ENCODE results near the gene GGACT. TPM values are rescaled to one million over a fixed set of nuclear protein-coding genes. Genes with fewer than 3 reads are reported as not detected.

The GGACT gene
- total and polyA plus RNA-seq, 2 experiments from 2014 or later, result 0.24 to 1.0 TPM

DNA sequence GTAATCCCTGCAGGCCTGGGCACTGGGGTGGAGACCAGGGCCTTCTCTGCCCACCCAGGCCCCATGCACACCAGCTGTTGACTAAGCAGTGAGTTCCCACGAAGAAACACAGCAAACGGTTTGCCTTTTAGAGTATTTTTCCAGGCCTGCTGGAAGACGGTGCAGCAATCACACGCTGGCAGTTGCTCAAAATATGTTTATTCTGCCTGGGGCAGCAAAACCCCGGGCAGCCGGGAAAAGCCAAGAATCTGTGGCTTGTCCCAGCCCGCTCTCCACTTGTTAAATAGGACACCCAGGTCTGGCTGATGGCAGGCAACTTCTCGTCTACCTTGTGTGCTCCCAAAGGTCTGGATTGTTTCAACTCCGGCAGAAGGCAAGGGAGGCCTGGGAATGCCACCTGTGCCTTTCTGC, 40.8 kb downstream of the GGACT start (continued):
- TF ChIP-seq ZNF331 (CRISPR knock-in tag; IDR thresholded peaks at IDR 0.05; ENCODE audit: low read depth) (no peak), NANOG (IDR thresholded peaks at IDR 0.05; ENCODE audit: borderline replicate concordance) (no peak), CREB1 (CRISPR knock-in tag; IDR thresholded peaks at IDR 0.05; ENCODE audit: low read depth) (no peak)
- TF ChIP-seq, protein P1, sequence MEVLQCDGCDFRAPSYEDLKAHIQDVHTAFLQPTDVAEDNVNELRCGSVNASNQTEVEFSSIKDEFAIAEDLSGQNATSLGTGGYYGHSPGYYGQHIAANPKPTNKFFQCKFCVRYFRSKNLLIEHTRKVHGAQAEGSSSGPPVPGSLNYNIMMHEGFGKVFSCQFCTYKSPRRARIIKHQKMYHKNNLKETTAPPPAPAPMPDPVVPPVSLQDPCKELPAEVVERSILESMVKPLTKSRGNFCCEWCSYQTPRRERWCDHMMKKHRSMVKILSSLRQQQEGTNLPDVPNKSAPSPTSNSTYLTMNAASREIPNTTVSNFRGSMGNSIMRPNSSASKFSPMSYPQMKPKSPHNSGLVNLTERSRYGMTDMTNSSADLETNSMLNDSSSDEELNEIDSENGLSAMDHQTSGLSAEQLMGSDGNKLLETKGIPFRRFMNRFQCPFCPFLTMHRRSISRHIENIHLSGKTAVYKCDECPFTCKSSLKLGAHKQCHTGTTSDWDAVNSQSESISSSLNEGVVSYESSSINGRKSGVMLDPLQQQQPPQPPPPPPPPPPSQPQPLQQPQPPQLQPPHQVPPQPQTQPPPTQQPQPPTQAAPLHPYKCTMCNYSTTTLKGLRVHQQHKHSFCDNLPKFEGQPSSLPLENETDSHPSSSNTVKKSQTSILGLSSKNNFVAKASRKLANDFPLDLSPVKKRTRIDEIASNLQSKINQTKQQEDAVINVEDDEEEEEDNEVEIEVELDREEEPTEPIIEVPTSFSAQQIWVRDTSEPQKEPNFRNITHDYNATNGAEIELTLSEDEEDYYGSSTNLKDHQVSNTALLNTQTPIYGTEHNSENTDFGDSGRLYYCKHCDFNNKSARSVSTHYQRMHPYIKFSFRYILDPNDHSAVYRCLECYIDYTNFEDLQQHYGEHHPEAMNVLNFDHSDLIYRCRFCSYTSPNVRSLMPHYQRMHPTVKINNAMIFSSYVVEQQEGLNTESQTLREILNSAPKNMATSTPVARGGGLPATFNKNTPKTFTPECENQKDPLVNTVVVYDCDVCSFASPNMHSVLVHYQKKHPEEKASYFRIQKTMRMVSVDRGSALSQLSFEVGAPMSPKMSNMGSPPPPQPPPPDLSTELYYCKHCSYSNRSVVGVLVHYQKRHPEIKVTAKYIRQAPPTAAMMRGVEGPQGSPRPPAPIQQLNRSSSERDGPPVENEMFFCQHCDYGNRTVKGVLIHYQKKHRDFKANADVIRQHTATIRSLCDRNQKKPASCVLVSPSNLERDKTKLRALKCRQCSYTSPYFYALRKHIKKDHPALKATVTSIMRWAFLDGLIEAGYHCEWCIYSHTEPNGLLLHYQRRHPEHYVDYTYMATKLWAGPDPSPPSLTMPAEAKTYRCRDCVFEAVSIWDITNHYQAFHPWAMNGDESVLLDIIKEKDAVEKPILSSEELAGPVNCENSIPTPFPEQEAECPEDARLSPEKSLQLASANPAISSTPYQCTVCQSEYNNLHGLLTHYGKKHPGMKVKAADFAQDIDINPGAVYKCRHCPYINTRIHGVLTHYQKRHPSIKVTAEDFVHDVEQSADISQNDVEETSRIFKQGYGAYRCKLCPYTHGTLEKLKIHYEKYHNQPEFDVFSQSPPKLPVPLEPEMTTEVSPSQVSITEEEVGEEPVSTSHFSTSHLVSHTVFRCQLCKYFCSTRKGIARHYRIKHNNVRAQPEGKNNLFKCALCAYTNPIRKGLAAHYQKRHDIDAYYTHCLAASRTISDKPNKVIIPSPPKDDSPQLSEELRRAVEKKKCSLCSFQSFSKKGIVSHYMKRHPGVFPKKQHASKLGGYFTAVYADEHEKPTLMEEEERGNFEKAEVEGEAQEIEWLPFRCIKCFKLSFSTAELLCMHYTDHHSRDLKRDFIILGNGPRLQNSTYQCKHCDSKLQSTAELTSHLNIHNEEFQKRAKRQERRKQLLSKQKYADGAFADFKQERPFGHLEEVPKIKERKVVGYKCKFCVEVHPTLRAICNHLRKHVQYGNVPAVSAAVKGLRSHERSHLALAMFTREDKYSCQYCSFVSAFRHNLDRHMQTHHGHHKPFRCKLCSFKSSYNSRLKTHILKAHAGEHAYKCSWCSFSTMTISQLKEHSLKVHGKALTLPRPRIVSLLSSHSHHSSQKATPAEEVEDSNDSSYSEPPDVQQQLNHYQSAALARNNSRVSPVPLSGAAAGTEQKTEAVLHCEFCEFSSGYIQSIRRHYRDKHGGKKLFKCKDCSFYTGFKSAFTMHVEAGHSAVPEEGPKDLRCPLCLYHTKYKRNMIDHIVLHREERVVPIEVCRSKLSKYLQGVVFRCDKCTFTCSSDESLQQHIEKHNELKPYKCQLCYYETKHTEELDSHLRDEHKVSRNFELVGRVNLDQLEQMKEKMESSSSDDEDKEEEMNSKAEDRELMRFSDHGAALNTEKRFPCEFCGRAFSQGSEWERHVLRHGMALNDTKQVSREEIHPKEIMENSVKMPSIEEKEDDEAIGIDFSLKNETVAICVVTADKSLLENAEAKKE (CRISPR knock-in tag; IDR thresholded peaks at IDR 0.05), result no peak

DNA sequence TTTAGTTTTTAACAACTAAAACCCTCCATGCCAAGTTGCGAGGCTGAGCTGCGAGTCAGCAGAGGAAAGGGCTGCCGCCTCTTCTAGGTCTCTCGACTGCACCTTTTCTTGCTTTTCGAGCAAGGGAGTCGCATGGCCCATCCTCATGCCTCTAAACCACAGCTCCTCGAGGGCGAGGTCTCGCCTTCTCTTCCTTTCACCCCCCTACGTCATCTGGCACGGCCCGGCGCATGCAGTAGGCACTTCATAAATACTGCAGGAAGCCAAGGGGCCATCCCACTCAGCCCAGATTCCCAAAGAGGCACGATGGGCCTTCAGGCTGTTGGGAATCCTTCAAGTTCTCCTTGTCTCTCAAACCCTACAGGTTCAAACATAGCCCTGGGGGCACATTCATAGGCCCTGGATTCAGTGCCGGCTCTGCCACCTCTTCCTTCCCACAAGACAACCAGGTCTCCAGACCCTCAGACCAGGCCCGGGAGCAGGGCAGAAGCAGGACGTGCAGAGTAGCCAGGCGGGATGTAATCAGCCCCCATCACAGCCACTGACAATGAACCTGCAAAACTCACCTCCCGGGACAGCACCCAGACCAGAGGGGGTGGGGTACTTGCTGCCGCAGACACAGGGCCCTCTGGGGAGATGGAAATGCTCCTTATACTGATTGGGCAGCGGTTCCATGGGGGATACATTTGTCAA, 41.7 kb downstream of the GGACT start:
- H3K27ac ChIP-seq (ENCODE audit: low read depth), result no peak overlapping the region

More for the DNA sequence above, 41.7 kb downstream of the GGACT start:
- Histone ChIP-seq H4K20me1 (replicated peaks; ENCODE audit: insufficient read depth) (no peaks in the 10 kb centered on the region), H3K27me3 (ENCODE audit: insufficient read depth) (no peaks in the 10 kb centered on the region), H3K4me2 (no peak overlapping the region), H3K4me1 (ENCODE audit: insufficient read depth) (no peaks in the 10 kb centered on the region; the same call in 1 of the 2 replicates), H3F3A (replicated peaks; ENCODE audit: low read depth) (no peaks in the 10 kb centered on the region; the same call in 1 of the 2 replicates), H2AFZ (no peak overlapping the region), H3K4me3 (no peak overlapping the region), H3K36me3 (ENCODE audit: insufficient read depth) (no peaks in the 10 kb centered on the region), H3K79me2 (replicated peaks; ENCODE audit: insufficient read depth) (no peaks in the 10 kb centered on the region), H3K9me2 (ENCODE audit: insufficient read depth) (no peaks in the 10 kb centered on the region)
- no peaks in the 10 kb centered on the region for H3K36me3 Mint-ChIP-seq (ENCODE audit: low read depth)
- no peak overlapping the region for H3K4me3 Mint-ChIP-seq
- H3K9me3 Mint-ChIP-seq, result no peaks in the 10 kb centered on the region
- ATAC-seq (peak; percentile 15; the same call in 2 of the 3 replicates), DNase-seq (ENCODE audit: low spot score) (no peak)
- peaks cover 16% of the 10 kb centered on the region for H3K4me1 Mint-ChIP-seq
- H3K27ac Mint-ChIP-seq, result peak overlapping the region; percentile 65; the same call in 1 of the 2 replicates
- H3K27me3 Mint-ChIP-seq (ENCODE audit: insufficient read depth, low read depth, poor library complexity), result peaks cover 7% of the 10 kb centered on the region
- TF ChIP-seq ZNF331 (CRISPR knock-in tag; IDR thresholded peaks at IDR 0.05; ENCODE audit: low read depth) (no peak), JUNB (IDR thresholded peaks at IDR 0.05; ENCODE audit: unreplicated experiment) (no peak), ZNF114 (CRISPR knock-in tag; IDR thresholded peaks at IDR 0.05) (no peak)

Measured in GM23338 (cell line).